SH-SY5Y (cell line): Measurements from ENCODE around the gene SGMS1.

ENCODE experiments used
- GATA2 ChIP-seq: IDR thresholded peaks from 2 replicates; pipeline ENCODE4 v1.6.1; 2011; ENCODE audit warnings: mild to moderate bottlenecking, low read depth, low read length
- GATA3 ChIP-seq: IDR thresholded peaks from 2 replicates; pipeline ENCODE4 v1.6.1; 2011; ENCODE audit warnings: low read depth, mild to moderate bottlenecking, low read length, moderate library complexity

SGMS1 gene

GRCh38 chr10:50596897-50597296, 26.9 kb downstream of the SGMS1 start:
- no peak for TF ChIP-seq GATA2
- TF ChIP-seq GATA3: no peak

GRCh38 chr10:50596456-50596855, 27.3 kb downstream of the SGMS1 start:
- TF ChIP-seq GATA3 (no peak), GATA2 (no peak)

GRCh38 chr10:50595785-50596184, 28.0 kb downstream of the SGMS1 start:
- no peak for TF ChIP-seq GATA3
- no peak for TF ChIP-seq GATA2

- no peak for TF ChIP-seq GATA3
Observed at GRCh38 chr10:50593523-50594376, 30.0 kb downstream of the SGMS1 start.

- TF ChIP-seq GATA3 (no peak), GATA2 (no peak)
Observed at GRCh38 chr10:50592961-50593418, 30.8 kb downstream of the SGMS1 start.

GRCh38 chr10:50590935-50591334, 32.8 kb downstream of the SGMS1 start:
- no peak for TF ChIP-seq GATA3
- TF ChIP-seq GATA2: no peak

GRCh38 chr10:50586740-50587088, 37.0 kb downstream of the SGMS1 start:
- TF ChIP-seq GATA3: no peak
- no peak for TF ChIP-seq GATA2

- TF ChIP-seq GATA3 (no peak), GATA2 (no peak)
Observed at GRCh38 chr10:50585921-50586739, 37.6 kb downstream of the SGMS1 start.

GRCh38 chr10:50582766-50583762, 40.7 kb downstream of the SGMS1 start:
- TF ChIP-seq GATA3 (no peak), GATA2 (no peak)

GRCh38 chr10:50582046-50582445, 41.7 kb downstream of the SGMS1 start:
- TF ChIP-seq GATA3: no peak
- TF ChIP-seq GATA2: no peak

GRCh38 chr10:50580262-50580891, 43.4 kb downstream of the SGMS1 start:
- no peak for TF ChIP-seq GATA3
- no peak for TF ChIP-seq GATA2

GRCh38 chr10:50579491-50580261, 44.1 kb downstream of the SGMS1 start:
- TF ChIP-seq GATA2 (no peak), GATA3 (no peak)
